OCI-LY7 (cell line): ENCODE measurements around the gene LMOD3. TPM values are rescaled to one million over a fixed set of nuclear protein-coding genes. Genes with fewer than 3 reads are reported as not detected.

Source experiments
- BruUV-seq: library from RNA; stranded (reverse); fragments of 400-500 nt; replicated peaks from 2 replicates; lab custom pipeline; 2021; lab: Mats Ljungman, UMichigan
- CTCF ChIA-PET: fragments of 300-600 bp; sonication (Branson Sonifier 250); formaldehyde crosslinking; loops from one replicate; lab custom pipeline; 2022; ENCODE audit warnings: antibody characterized with exemption; ENCODE audit not compliant: unreplicated experiment; lab: Charles Lee
- POLR2A ChIA-PET: fragments of 300-600 bp; sonication (Branson Sonifier 250); formaldehyde crosslinking; loops from one replicate; lab custom pipeline; 2022; ENCODE audit warnings: antibody characterized with exemption; lab: Charles Lee
- DNase-seq: peaks from one replicate; pipeline ENCODE4 v3.0.0-alpha.2; 2015; ENCODE audit warnings: low spot score
- H2AFZ ChIP-seq: fragments of 200-600 bp; sonication (generic), shearing (Covaris generic); 2 replicates; pipeline ENCODE4 v1.6.1; 2014; ENCODE audit warnings: mild to moderate bottlenecking, antibody characterized with exemption, low read length, moderate library complexity
- H3K27ac ChIP-seq: fragments of 200-600 bp; sonication (generic); 2 replicates; pipeline ENCODE4 v1.5.1; 2014; ENCODE audit warnings: mixed run types, low read depth, mild to moderate bottlenecking, moderate library complexity, low read length, inconsistent platforms; ENCODE audit not compliant: poor library complexity, severe bottlenecking
- H3K36me3 ChIP-seq: fragments of 200-600 bp; sonication (generic); 2 replicates; pipeline ENCODE4 v1.6.1; 2014; ENCODE audit warnings: mild to moderate bottlenecking, antibody characterized with exemption, low read length, moderate library complexity, mixed read lengths; ENCODE audit not compliant: insufficient read depth
- H3K4me1 ChIP-seq: fragments of 200-600 bp; sonication (generic); 2 replicates; pipeline ENCODE4 v1.5.1; 2014; ENCODE audit warnings: mild to moderate bottlenecking, low read length; ENCODE audit not compliant: insufficient read depth, poor library complexity, severe bottlenecking
- H3K4me2 ChIP-seq: fragments of 200-600 bp; sonication (generic); 2 replicates; pipeline ENCODE4 v1.6.1; 2014; ENCODE audit warnings: mild to moderate bottlenecking, low read length
- H3K4me3 ChIP-seq: fragments of 200-600 bp; sonication (generic); 2 replicates; pipeline ENCODE4 v1.5.1; 2014; ENCODE audit warnings: mild to moderate bottlenecking, low read depth, low read length; ENCODE audit not compliant: poor library complexity, severe bottlenecking
- H3K79me2 ChIP-seq: fragments of 200-600 bp; sonication (generic); 2 replicates; pipeline ENCODE4 v1.6.1; 2016; ENCODE audit warnings: low read depth, mild to moderate bottlenecking, low read length, moderate library complexity, mixed read lengths; ENCODE audit not compliant: insufficient read depth
- H3K9me2 ChIP-seq: fragments of 200-600 bp; sonication (generic); 2 replicates; pipeline ENCODE4 v1.6.1; 2016; ENCODE audit warnings: mild to moderate bottlenecking, low read length, mixed read lengths; ENCODE audit not compliant: insufficient read depth
- H3K9me3 ChIP-seq: fragments of 200-600 bp; sonication (generic); 2 replicates; pipeline ENCODE4 v1.6.1; 2014; ENCODE audit warnings: mild to moderate bottlenecking, mixed run types, low read length, mixed read lengths
- H4K20me1 ChIP-seq: fragments of 200-600 bp; sonication (generic); 2 replicates; pipeline ENCODE4 v1.6.1; 2014; ENCODE audit warnings: mild to moderate bottlenecking, antibody characterized with exemption, low read length, moderate library complexity, mixed read lengths; ENCODE audit not compliant: insufficient read depth
- CTCF ChIP-seq: fragments of 200-600 bp; sonication (generic); conservative IDR thresholded peaks from 2 replicates; pipeline ENCODE4 v1.5.1; 2014; ENCODE audit warnings: mild to moderate bottlenecking, antibody characterized with exemption, low read length, moderate library complexity, mixed read lengths
- EZH2phosphoT487 ChIP-seq: fragments of 200-600 bp; sonication (generic); IDR thresholded peaks from 2 replicates; pipeline ENCODE4 v1.6.1; 2018; ENCODE audit warnings: low read depth, borderline replicate concordance, mild to moderate bottlenecking, mixed run types, antibody characterized with exemption, low read length, moderate library complexity, mixed read lengths
- intact Hi-C: fragments of 100-400 bp; cut with micrococcal nuclease; formaldehyde crosslinking; loops from one replicate; pipeline ENCODE4 v1.10.0; 2022; ENCODE audit not compliant: unreplicated experiment
- total RNA-seq, 2 experiments: library from RNA; depleted of rRNA in 1 of 2; stranded (reverse); fragments of >200 nt in 1 of 2; shearing (Covaris generic) in 1 of 2; gene quantifications; 2 replicates each; pipeline ENCODE4 v1.2.3, GENCODE V29; 2014 to 2022

LMOD3 gene
- total RNA-seq, 2 experiments from 2014 or later, result not detected

GRCh38 chr3:69113536-69113935, 8.9 kb downstream of the LMOD3 start:
- POLR2A ChIA-PET, result interaction anchor here (2.4 kb wide), 1 partner anchor 12 kb away, joined by 7 read pairs; no protein-coding TSS in a partner anchor
- Histone ChIP-seq H3K27ac (no peak overlapping the region), H3K4me1 (no peaks in the 10 kb centered on the region), H4K20me1 (no peaks in the 10 kb centered on the region), H3K36me3 (no peaks in the 10 kb centered on the region), H3K79me2 (no peaks in the 10 kb centered on the region), H3K4me2 (no peak overlapping the region), H2AFZ (no peak overlapping the region), H3K9me3 (no peaks in the 10 kb centered on the region), H3K4me3 (no peak overlapping the region), H3K9me2 (no peaks in the 10 kb centered on the region)
- no peak for DNase-seq
- intact Hi-C loops, result no loop called here
- no peak for TF ChIP-seq CTCF
- CTCF ChIA-PET, result no interaction called here
- BruUV-seq, result no TSS peak

GRCh38 chr3:69110941-69111546, 11.4 kb downstream of the LMOD3 start:
- no TSS peak for BruUV-seq

More at GRCh38 chr3:69110941-69111546, 11.4 kb downstream of the LMOD3 start:
- no peaks in the 10 kb centered on the region for H3K9me2 ChIP-seq
- no peak overlapping the region for H2AFZ ChIP-seq
- no peak for DNase-seq
- no peaks in the 10 kb centered on the region for H3K36me3 ChIP-seq
- no peaks in the 10 kb centered on the region for H3K79me2 ChIP-seq
- H4K20me1 ChIP-seq, result no peaks in the 10 kb centered on the region
- ChIA-PET CTCF (no interaction called here), POLR2A (no interaction called here)
- TF ChIP-seq EZH2phosphoT487, result no peak
- TF ChIP-seq CTCF, result no peak
- no peak overlapping the region for H3K4me2 ChIP-seq
- H3K4me3 ChIP-seq, result no peak overlapping the region
- H3K9me3 ChIP-seq, result no peaks in the 10 kb centered on the region
- H3K27ac ChIP-seq, result no peak overlapping the region
- intact Hi-C loops, result no loop called here
- no peaks in the 10 kb centered on the region for H3K4me1 ChIP-seq
